Measurements from ENCODE around the gene NSUN7. TPM values are rescaled to one million over a fixed set of nuclear protein-coding genes. Genes with fewer than 3 reads are reported as not detected.

The NSUN7 gene
- polyA plus RNA-seq, 1 donor from 2014 or later = 0.51 TPM

- Histone ChIP-seq H3K4me2 (ENCODE audit: low read length) (no peak overlapping the region), H3K27ac (ENCODE audit: low read length) (no peak overlapping the region), H4K20me1 (ENCODE audit: insufficient read depth) (no peaks in the 10 kb centered on the region), H3K36me3 (ENCODE audit: insufficient read depth, low read length) (no peaks in the 10 kb centered on the region), H3K9ac (ENCODE audit: low read length) (no peak overlapping the region), H3K9me3 (ENCODE audit: low read length) (no peaks in the 10 kb centered on the region), H3K27me3 (ENCODE audit: insufficient read depth, low read depth, low read length) (no peaks in the 10 kb centered on the region), H2AFZ (ENCODE audit: low read depth, low read length) (no peak overlapping the region), H3K4me3 (ENCODE audit: low read length) (no peak overlapping the region), H3F3A (ENCODE audit: insufficient read depth, low read length, poor library complexity, severe bottlenecking) (no peaks in the 10 kb centered on the region), H3K79me2 (replicated peaks; ENCODE audit: insufficient read depth, low read length) (peaks cover 64% of the 10 kb centered on the region), H3K9me2 (ENCODE audit: insufficient read depth, low read length) (no peaks in the 10 kb centered on the region)
- TF ChIP-seq SMC3 (conservative IDR thresholded peaks at IDR 0.05; ENCODE audit: poor library complexity) (no peak), EZH2 (IDR thresholded peaks at IDR 0.05; ENCODE audit: borderline replicate concordance, insufficient read depth, low read length, poor library complexity, severe bottlenecking) (no peak), EP300 (conservative IDR thresholded peaks at IDR 0.05; ENCODE audit: poor library complexity, severe bottlenecking) (no peak), POLR2AphosphoS5 (IDR thresholded peaks at IDR 0.05) (no peak), RAD21 (conservative IDR thresholded peaks at IDR 0.05) (no peak)
Measured at GRCh38 chr4:40850496-40850895, 100.7 kb downstream of the NSUN7 start.

GRCh38 chr4:40856277-40856839 lies 106.6 kb downstream of the NSUN7 start:
- peak overlapping the region; percentile 95 for H3K4me3 ChIP-seq (ENCODE audit: low read length)
- H4K20me1 ChIP-seq (ENCODE audit: insufficient read depth) = no peaks in the 10 kb centered on the region
- H3K27ac ChIP-seq (ENCODE audit: low read length) = no peak overlapping the region
- peak overlapping the region; percentile 80 for H2AFZ ChIP-seq (ENCODE audit: low read depth, low read length)
- no peaks in the 10 kb centered on the region for H3K27me3 ChIP-seq (ENCODE audit: insufficient read depth, low read depth, low read length)
- no peaks in the 10 kb centered on the region for H3K9me2 ChIP-seq (ENCODE audit: insufficient read depth, low read length)
- no peaks in the 10 kb centered on the region for H3K36me3 ChIP-seq (ENCODE audit: insufficient read depth, low read length)
- H3K9ac ChIP-seq (ENCODE audit: low read length) = peak overlapping the region; percentile 72
- peaks cover 40% of the 10 kb centered on the region for H3K79me2 ChIP-seq (replicated peaks; ENCODE audit: insufficient read depth, low read length)
- no peaks in the 10 kb centered on the region for H3F3A ChIP-seq (ENCODE audit: insufficient read depth, low read length, poor library complexity, severe bottlenecking)
- H3K4me2 ChIP-seq (ENCODE audit: low read length) = peak overlapping the region; percentile 75
- no peak for TF ChIP-seq SMC3 (conservative IDR thresholded peaks at IDR 0.05; ENCODE audit: poor library complexity)
- TF ChIP-seq REST (IDR thresholded peaks at IDR 0.05; ENCODE audit: borderline replicate concordance) = no peak
- no peak for TF ChIP-seq POLR2AphosphoS5 (IDR thresholded peaks at IDR 0.05)
- TF ChIP-seq TAF1 (IDR thresholded peaks at IDR 0.05; ENCODE audit: low read depth) = no peak
- TF ChIP-seq MXI1 (conservative IDR thresholded peaks at IDR 0.05; ENCODE audit: poor library complexity, severe bottlenecking) = no peak
- TF ChIP-seq CTCF (IDR thresholded peaks at IDR 0.05; ENCODE audit: poor library complexity, severe bottlenecking) = no peak
- H3K9me3 ChIP-seq (ENCODE audit: low read length) = no peaks in the 10 kb centered on the region

Data from neural cell (in vitro differentiated cells).